Activated T-cell treated with anti-CD3 and anti-CD28 coated beads, Interleukin-2, amount 50 U/mL, for 1 hour (primary cell): Measurements from ENCODE around the gene WBP11.

ENCODE experiments used
- DNase-seq: peaks from one replicate; pipeline ENCODE4 v3.0.0-alpha.2; 2020

WBP11 gene

DNA sequence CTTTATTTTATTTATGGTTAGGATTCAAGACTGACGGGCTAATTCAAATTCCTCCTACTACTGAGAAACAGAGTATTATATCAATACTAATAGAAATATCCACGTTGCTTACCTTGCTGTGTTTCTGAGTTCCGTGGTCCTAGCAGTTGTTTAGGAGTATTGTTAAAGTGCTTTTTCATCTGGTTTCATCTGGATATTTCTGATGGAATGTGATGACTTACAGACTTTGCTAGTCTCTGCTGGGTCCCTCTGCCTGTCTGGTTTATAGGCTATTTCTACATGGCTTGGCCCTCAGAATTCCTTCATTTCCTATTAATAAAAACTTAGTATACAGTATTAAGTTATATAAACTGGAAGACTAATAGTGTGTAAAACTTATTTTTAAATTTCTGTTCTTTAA, 10.7 kb upstream of the WBP11 start, which contains the start of gene SMCO3:
TSS of gene SMCO3 (minus strand) at position 169 of the 400 bp plus-strand sequence. CDS start 7,502 bp downstream, outside the sequence.
- no peak for DNase-seq

DNA sequence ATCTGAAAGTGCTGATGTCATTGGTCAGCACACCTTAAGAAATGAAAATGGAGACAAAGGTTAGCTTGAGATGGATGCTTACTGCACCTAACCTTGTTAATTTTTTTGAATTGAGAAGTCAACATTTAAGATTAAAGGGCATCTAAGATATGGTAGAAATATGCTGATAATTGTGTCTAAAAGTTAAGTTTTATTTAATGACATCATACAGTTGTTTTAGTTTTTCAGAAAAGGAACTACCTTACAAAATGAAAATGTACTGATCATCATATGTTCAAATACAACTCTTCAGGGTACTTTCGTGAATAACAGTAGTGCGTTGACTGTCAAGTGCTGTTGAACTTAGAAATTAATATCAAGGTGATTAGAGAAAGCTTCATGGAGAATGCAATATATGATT, 8.2 kb upstream of the WBP11 start:
- DNase-seq = no peak

DNA sequence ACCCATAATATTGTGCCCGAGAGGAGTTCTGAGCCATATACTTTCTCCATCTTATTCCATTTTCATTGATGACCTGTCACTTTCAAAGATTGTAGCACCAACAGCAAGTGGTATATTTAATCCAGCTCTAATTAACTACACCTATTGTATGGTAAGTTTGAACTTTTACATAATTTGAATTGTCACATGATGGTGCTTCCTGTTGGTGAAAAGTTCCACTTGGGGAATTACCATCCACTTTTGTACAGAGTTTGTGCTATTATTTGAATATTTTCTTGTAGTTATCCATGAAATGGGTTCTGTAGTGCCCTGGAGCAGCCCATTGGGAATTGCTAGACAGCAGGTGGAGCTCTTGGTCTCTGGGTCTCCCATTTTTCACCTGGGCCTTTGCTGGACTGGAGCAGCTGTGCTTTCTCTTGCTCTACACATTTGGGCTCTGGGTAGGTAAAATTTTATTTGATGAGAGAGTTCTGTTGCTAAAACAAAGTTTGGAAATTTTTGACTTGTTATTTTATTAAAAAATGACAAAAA, 7.7 kb upstream of the WBP11 start:
- DNase-seq = no peak

DNA sequence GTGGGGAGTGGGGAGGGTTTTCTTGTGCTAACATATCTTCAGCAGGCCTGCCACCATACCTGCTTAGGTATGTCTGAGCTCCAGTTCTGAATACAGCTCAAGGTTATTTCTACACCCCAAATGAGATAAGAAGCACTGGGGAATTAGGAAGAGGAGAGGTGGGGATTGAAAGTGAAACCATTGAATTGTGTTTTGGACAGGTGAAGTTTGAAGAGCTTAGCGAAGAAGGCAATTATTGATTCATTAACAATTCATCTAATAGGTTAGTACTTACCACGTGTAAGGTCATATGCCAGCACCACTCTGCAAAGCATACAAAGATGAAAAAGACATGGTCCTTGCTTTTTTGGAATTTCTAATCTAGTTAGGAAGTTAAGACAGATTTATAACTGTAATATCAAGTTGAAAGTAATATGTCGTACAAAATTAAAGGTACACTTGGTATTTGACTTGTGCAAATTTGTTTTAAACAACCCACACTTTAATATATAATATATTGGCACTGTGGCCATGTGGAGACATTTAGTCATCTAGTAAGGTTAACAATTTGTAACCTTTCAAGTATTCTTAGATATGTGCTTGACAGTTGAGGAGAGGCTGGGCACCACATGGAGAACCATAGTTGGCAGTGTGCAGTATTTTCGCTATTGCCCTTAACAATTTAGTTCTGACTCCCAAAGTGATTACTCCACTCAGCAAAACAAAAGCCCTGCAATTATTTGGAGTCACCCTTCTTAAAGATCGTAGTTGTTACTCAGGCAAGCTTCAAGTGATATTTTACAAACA, 7.1 kb upstream of the WBP11 start:
- DNase-seq = no peak

DNA sequence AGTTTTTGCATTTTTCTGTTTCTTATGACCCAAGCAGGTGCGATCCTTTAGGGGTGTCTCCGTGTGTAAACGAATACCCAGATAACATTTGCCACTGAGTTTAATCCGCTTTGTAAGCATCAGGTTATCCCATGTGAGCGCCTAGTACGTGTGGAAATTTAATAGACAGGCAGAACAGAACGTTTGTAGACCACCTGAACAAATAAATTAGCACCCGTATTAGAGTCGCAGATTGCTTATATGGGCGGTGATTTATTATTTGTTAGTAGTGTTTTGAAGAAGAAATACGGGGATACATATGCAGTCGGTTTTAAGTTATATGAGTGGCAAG, 517 bp upstream of the WBP11 start:
- DNase-seq = no peak

GRCh38 chr12:14802721-14803010, 612 bp downstream of the WBP11 start:
- no peak for DNase-seq

DNA sequence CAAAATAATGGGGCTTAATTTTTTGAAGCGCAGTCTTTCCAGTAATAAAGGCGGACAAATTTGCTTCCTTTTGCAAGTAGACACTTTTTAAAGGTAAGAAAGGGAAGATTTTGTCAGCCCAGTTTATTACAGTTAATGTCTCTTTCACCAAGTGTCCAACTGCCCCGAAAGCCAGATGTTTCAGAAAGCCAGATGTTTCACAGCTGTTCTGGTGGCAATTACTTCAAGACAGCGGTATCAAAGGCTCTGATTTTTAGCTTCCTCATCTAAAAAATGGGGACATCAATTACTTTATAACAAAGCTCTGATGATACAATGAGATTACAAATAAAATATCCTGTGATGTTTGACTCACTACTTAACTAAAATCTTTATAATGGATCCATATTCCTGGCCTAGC, 1.0 kb downstream of the WBP11 start:
- DNase-seq = no peak

DNA sequence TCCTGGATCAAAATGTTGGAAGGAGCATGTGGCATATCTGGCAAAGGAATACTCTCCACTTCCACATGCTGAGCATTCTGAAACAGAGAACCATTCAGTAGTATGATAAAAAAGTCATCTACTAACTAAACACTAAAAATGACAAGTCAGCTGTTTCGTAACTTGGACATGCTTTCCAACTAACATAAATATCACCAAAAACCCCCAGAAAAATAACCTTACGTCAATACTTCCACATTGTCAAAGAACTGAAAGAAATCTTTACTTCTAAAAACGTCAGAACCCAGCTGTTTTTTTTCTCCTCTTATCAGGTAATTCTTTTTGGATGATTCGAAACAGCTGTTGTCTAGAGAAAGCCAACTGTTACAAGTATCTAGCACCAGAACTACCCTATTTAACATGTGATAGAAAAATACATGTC, 8.2 kb downstream of the WBP11 start:
- no peak for DNase-seq

DNA sequence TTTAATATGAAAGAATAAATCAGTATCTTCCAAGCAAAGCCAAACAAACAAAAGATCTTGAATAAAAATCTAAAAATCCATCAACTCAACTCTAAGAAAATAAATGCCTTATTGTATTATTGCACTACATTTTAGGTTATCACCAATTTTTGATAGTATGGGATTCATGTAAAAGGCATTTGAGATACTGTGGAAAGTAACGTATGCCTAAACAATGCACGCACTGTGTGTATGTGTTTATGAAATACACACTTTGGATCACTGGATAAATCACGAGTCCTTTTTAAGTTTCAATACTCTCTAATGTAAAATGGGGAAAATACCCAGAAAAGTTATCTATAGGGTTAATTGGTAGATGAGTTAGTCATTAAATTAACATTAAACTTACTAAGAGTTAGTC, 17.7 kb downstream of the WBP11 start:
- no peak for DNase-seq

GRCh38 chr12:14784471-14784870, 18.8 kb downstream of the WBP11 start:
- no peak for DNase-seq

GRCh38 chr12:14782756-14783155, 20.5 kb downstream of the WBP11 start:
- DNase-seq = no peak

DNA sequence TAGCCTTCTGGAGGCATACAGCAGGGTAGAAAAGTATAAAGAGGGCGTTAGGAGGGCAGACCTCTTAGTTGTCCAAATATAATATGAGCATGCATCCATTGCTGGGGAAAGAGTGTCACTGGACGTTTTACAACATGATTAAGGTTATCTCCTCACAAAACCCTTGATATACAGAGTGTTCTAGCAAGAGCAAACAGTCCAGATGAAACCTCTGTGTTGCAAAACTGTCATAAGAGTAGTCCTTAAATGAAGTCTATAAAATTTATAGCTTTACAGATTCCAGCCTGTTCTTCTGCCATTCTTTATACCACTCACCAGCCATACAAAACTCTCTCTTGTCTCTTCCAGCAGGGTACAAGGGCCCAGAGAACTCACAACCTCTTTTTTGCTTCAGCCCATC, 21.7 kb downstream of the WBP11 start:
- DNase-seq = no peak

DNA sequence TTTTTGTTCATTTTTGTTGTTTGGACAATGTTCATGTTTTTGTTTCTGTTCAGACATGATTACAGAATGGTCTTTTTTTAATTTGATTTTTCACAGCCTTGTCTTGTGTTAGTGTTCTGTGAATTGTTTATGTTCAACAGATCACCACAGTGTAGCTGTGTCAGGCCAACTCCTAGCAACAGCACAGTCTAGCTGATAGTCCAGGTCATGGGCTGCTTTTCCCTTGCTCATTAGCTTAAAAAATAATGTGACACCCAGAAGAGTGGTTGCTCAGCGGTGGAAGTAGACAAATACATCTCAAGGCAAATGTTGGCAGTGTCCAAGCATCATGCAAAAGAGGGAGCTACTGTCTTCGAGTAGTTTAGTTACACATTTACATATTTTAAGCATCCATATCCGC, 22.4 kb downstream of the WBP11 start:
- DNase-seq = no peak

DNA sequence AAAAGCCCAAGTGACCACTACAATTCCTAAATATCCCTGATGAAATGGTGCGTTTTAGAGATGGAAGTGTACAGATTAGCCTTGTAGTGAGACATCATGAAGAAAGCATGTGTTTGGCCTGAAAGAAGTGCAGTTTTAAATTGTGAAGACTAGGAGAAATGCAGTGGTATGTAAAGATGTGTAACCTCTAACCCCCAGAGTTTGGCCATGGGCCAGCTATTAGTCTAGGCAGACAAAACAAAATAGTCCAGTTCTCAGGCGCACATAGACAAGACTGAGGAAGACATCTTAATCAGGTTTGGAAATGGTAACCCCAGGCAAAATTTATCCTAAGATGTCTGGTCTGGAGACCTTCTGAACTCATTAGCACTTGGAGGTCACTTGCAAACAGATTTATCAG, 23.4 kb downstream of the WBP11 start:
- DNase-seq = no peak

GRCh38 chr12:14777271-14777670, 26.0 kb downstream of the WBP11 start:
- no peak for DNase-seq

- DNase-seq = no peak
These were observed 26.9 kb downstream of the WBP11 start for GRCh38 chr12:14776236-14776961.

DNA sequence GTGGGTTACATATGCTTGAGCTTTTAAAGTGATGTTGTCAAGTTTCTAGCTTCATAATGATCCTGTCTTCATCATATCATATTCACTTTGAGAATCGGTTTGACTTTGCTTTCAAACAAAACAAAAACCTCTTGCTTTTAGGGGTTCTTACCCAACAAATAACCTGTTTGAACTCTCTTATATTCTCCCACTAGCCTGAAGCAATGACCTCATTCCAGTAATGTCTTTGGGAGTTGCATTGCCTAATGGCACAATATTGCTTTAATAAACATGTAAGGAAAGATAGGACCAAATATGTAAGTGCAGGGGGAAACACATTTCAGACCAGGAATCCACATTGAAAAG, 27.7 kb downstream of the WBP11 start:
- DNase-seq = no peak

- DNase-seq = peak; percentile 50
These were observed 28.2 kb downstream of the WBP11 start for GRCh38 chr12:14774906-14775635.

DNA sequence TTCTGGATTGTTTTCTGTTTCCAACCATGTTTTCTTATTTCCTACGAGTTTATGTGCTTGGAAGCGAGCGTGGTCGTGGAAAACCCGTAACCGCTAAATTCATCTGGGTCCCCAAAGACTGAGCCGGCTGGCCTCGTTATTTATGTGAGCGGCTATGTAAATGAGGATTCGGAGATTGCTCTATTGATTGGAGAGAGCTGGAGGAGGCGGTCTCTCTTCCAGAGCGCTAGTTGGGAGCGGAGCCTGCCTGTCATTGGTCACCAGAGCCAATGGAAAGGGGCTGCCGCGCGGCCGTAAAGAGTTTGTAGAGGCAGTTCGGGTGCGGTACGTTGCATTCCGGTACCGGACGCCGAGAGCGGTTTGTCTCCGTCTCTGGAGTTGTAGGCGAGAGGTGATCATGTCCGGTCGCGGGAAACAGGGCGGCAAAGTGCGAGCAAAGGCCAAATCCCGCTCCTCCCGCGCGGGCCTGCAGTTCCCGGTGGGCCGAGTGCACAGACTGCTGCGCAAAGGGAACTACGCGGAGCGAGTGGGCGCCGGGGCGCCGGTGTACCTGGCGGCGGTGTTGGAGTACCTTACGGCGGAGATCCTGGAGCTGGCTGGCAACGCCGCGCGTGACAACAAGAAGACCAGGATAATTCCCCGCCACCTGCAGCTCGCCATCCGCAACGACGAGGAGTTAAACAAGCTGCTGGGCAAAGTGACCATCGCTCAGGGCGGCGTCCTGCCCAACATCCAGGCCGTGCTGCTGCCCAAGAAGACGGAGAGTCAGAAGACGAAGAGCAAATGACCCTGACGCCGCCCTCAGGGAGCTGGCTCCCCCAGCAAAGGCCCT, 29.0 kb downstream of the WBP11 start:
- peak; percentile 82 for DNase-seq

DNA sequence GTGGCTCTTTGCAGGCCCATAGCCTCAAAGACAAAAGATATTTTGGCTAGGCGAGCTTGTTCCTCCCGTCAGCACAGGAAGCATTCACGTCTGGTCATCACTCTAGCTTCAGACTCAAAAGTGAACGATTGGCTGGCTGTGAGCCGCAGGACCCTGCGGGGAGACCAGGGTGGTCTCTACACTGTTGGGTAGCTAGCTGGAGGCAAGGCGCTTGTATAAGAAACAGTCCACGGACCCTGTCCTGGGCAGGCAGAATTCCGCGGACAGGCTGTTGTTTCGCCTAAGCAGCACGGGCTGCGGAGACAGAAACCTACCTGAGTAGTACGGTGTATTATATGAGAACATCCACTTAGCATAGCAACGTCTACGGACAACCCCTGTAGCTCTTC, 29.6 kb downstream of the WBP11 start:
- no peak for DNase-seq

GRCh38 chr12:14772946-14773345, 30.3 kb downstream of the WBP11 start:
- no peak for DNase-seq

- peak; percentile 53 for DNase-seq
These were observed 31.6 kb downstream of the WBP11 start for GRCh38 chr12:14771651-14772137.
